Testis (tissue), 2 donors: Measurements from ENCODE around the gene FOXL1.

Experiments
- CTCF ChIP-seq, 3 experiments: fragments of 450-650 bp in 2 of 3; fragments of 200-600 bp in 1 of 3; sonication (generic) in 1 of 3; IDR thresholded peaks; one replicate each; pipeline ENCODE4 v1.5.1; 2016 to 2019; ENCODE audit warnings: antibody characterized with exemption in 3 of 3, mild to moderate bottlenecking in 2 of 3, moderate library complexity in 1 of 3
- POLR2A ChIP-seq: fragments of 450-650 bp; IDR thresholded peaks from one replicate; pipeline ENCODE4 v1.6.1; 2017; ENCODE audit warnings: antibody characterized with exemption, mild to moderate bottlenecking, moderate library complexity

- TF ChIP-seq CTCF (IDR thresholded peaks at IDR 0.05) (no peak), POLR2A (no peak)
Observed at GRCh38 chr16:86608301-86608747, 30.0 kb downstream of the FOXL1 start.
